ENCODE data around the gene RGR.

Gene RGR

GRCh38 chr10:84244651-84245270 lies at the start of gene RGR:
RGR (plus strand) TSS chr10:84245053; CDS start chr10:84245091, 38 bp downstream.
- DNase-seq (ENCODE audit: low read depth, low spot score) = no peak

- no peak for DNase-seq (ENCODE audit: low read depth, low spot score)
Observed at GRCh38 chr10:84196083-84196482, 48.8 kb upstream of the RGR start.

- no peak for DNase-seq (ENCODE audit: low read depth, low spot score)
Observed at GRCh38 chr10:84196941-84197340, 47.9 kb upstream of the RGR start.

DNA sequence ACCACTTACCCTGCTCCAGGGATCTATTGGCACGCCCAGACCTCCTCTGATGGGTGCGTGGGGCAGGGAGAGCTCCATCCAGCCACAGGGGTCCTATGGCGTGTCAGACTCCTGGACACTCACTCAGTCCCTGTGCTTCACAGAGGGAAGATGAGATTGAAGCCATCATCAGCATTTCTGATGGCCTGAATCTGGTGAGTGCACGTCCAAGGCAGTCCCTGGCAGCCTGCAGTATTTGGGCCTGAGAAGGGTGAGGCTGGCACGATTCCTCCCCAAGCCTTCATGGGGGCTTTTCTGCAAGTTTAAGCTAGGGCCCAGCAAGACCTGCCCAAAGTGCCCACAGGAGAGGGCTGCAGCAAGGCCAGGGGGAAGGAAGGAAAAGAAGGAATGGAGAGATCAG lies 47.2 kb upstream of the RGR start:
- no peak for DNase-seq (ENCODE audit: low read depth, low spot score)

GRCh38 chr10:84198206-84198915 lies 46.5 kb upstream of the RGR start:
- no peak for DNase-seq (ENCODE audit: low read depth, low spot score)

DNA sequence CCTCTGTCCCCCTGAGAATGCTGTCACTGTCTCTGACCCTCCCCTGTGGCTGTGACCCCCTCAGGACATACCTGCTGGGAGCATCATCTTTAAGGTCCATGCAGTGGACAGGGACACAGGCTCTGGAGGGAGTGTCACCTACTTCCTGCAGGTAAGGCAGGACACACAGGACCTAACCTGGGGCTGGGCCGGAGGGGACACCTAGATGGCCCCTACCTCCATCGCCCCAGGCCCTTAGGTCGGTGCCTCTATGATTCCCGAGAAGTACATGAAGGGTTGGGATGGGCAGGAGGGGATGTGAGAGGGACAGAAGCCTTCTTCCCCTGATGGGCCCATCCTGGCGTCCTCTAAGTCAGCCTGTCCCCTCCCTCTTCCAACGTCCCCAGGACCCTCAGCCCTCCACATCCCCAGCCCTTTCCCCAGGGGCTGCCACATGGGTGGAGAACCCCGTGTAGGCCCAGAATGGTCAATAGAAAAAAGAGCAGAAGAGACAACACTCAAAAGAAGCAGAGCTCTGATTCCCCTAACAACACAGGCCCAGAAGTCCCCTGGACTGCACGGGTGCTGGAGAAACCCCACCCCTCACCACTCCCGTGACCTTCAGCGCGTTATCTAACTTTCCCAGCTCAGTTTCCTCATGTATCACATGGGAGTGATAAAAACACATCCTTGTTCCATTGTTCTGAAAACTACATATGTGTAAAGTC lies 44.2 kb upstream of the RGR start:
- DNase-seq (ENCODE audit: low read depth, low spot score) = no peak

DNA sequence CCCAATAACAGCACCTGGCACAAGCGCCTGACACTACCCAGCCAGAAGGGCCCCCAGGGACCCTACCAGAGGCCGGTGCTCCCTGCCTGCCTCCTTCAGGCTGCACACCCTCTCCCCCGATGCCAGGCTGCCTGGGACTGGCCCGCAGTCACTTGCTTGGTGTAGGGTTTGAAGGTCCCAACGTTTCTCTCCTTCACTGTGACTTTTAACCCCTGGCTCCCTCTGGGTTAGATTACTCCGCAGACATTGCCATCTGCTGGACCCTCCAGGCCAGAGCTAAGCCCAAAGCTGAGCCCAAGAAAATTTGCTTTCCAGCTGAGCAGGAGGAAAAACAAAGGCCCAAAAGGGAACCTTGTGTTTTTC lies 43.6 kb upstream of the RGR start:
- no peak for DNase-seq (ENCODE audit: low read depth, low spot score)

DNA sequence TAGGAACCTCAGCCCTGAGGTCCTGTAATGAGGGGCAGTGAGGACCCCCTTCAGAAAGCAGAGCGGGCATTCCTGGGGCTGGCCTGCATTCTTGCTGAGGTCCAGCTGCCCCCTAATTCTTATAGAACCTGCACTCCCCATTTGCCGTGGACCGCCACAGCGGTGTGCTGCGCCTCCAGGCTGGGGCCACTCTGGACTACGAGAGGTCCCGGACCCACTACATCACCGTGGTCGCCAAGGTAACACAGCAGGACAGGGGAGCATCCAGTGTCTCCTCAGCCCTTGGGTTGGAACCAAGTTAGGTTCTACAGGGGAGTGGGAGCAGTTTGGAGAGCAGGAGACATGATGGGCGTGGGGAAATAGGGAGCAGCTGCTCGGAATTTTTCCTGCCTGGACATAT lies 43.2 kb upstream of the RGR start:
- no peak for DNase-seq (ENCODE audit: low read depth, low spot score)

- no peak for DNase-seq (ENCODE audit: low read depth, low spot score)
Observed at GRCh38 chr10:84202349-84202748, 42.5 kb upstream of the RGR start.

GRCh38 chr10:84204122-84204521 lies 40.7 kb upstream of the RGR start:
- no peak for DNase-seq (ENCODE audit: low read depth, low spot score)

DNA sequence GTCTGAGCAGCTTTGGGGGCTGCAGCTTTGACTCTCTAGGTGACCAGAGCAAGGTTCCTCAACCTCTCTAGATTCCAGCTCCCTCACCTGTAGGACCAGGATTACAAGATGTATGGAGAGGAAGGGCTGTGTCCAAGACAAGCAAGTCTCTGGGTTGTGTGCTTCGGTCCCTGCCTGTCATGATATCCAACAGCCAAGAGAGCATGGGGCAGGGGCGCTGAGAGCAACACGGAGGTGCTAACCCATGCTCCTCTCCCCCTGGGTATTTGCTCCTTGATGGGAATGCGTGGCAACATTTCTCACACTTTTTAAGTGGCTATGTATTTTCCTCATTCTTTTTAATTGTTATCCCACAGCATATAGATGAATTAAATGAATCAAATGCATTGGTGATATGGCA lies 40.2 kb upstream of the RGR start:
- DNase-seq (ENCODE audit: low read depth, low spot score) = no peak

- no peak for DNase-seq (ENCODE audit: low read depth, low spot score)
Observed at GRCh38 chr10:84205049-84205852, 39.6 kb upstream of the RGR start.

GRCh38 chr10:84205853-84206525 lies 38.9 kb upstream of the RGR start:
- no peak for DNase-seq (ENCODE audit: low read depth, low spot score)

GRCh38 chr10:84208023-84208422 lies 36.8 kb upstream of the RGR start:
- no peak for DNase-seq (ENCODE audit: low read depth, low spot score)

GRCh38 chr10:84211566-84211965 lies 33.3 kb upstream of the RGR start:
- DNase-seq (ENCODE audit: low read depth, low spot score) = no peak

- DNase-seq (ENCODE audit: low read depth, low spot score) = no peak
Observed at GRCh38 chr10:84212014-84212413, 32.8 kb upstream of the RGR start.

DNA sequence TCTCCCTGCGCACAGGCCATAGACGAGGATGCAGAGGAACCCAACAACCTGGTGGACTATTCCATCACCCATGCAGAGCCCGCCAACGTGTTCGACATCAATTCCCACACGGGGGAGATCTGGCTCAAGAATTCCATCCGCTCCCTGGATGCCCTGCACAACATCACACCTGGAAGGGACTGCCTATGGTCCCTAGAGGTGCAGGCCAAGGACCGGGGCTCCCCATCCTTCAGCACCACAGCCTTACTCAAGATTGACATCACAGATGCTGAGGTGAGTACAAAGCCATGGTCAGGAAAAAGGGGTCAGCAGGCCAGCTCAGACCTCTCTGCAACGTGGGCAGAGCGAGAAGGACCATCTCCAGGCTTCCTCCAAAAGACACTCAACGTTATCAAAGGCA lies 31.8 kb upstream of the RGR start:
- DNase-seq (ENCODE audit: low read depth, low spot score) = no peak

DNA sequence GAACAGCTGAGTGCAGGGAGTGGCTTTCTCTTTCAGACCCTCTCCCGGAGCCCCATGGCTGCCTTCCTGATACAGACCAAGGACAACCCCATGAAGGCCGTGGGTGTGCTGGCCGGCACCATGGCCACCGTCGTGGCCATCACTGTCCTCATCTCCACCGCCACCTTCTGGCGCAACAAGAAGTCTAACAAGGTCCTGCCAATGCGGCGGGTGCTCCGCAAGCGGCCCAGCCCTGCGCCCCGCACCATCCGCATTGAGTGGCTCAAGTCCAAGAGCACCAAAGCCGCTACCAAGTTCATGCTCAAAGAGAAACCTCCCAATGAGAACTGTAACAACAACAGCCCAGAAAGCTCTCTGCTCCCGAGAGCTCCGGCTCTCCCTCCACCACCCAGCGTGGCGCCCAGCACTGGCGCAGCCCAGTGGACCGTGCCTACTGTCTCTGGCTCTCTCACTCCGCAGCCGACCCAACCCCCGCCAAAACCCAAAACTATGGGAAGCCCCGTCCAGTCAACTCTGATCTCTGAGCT lies 30.7 kb upstream of the RGR start:
- no peak for DNase-seq (ENCODE audit: low read depth, low spot score)

GRCh38 chr10:84214612-84215235 lies 30.1 kb upstream of the RGR start:
- no peak for DNase-seq (ENCODE audit: low read depth, low spot score)

GRCh38 chr10:84216834-84217233 lies 28.0 kb upstream of the RGR start:
- no peak for DNase-seq (ENCODE audit: low read depth, low spot score)

- DNase-seq (ENCODE audit: low read depth, low spot score) = no peak
Observed at GRCh38 chr10:84217746-84218145, 27.1 kb upstream of the RGR start.

Measured in brain pericyte (primary cell).